Loucy (cell line): ENCODE data around the gene DRD1.
"Not testable (repeated sequence)": the region's sequence is repeated elsewhere in the genome, so short reads cannot be mapped to it uniquely, and the experiment has no call there.

Source experiments
- CTCF ChIP-seq: fragments of 200-600 bp; sonication (generic); conservative IDR thresholded peaks from 2 replicates; pipeline ENCODE4 v1.5.1; 2014; ENCODE audit warnings: mild to moderate bottlenecking, antibody characterized with exemption, low read length
- EZH2phosphoT487 ChIP-seq: fragments of 200-600 bp; IDR thresholded peaks from 2 replicates; pipeline ENCODE4 v1.6.1; 2018; ENCODE audit warnings: antibody characterized with exemption, mild to moderate bottlenecking, moderate library complexity, borderline replicate concordance

GRCh38 chr5:175397590-175398297 is 46.2 kb downstream of the DRD1 start:
- TF ChIP-seq CTCF, EZH2phosphoT487: not testable (repeated sequence)
